ENCODE results near the gene CNTNAP3B. TPM values are rescaled to one million over a fixed set of nuclear protein-coding genes. Genes with fewer than 3 reads are reported as not detected.
"Not testable (repeated sequence)": the region's sequence is repeated elsewhere in the genome, so short reads cannot be mapped to it uniquely, and the experiment has no call there.

Gene CNTNAP3B
- total RNA-seq, 1 experiment from 2014 or later: 0.34 TPM

- H3K9me3 ChIP-seq (ENCODE audit: low read depth, low read length, poor library complexity, severe bottlenecking); intact Hi-C loops (cut with micrococcal nuclease; ENCODE audit: unreplicated experiment); H3K4me1 ChIP-seq (ENCODE audit: insufficient read depth, low read length, poor library complexity, severe bottlenecking); CTCF ChIA-PET; H3K4me3 ChIP-seq (ENCODE audit: low read depth, low read length, poor library complexity, severe bottlenecking); BruUV-seq (replicated peaks); H3K27me3 ChIP-seq (replicated peaks; ENCODE audit: insufficient read depth, low read depth, low read length, poor library complexity); POLR2A ChIA-PET (ENCODE audit: low non-redundant PET); H3K27ac ChIP-seq (ENCODE audit: low read depth, low read length, poor library complexity, severe bottlenecking); H3K36me3 ChIP-seq (ENCODE audit: insufficient read depth, low read length, poor library complexity, severe bottlenecking); DNase-seq (ENCODE audit: low spot score): not testable (repeated sequence)
Observed at GRCh38 chr9:41917374-41917773, 211.9 kb downstream of the CNTNAP3B start.

- DNase-seq (ENCODE audit: low spot score); H3K27ac ChIP-seq (ENCODE audit: low read depth, low read length, poor library complexity, severe bottlenecking); H3K27me3 ChIP-seq (replicated peaks; ENCODE audit: insufficient read depth, low read depth, low read length, poor library complexity); POLR2A ChIA-PET (ENCODE audit: low non-redundant PET); CTCF ChIA-PET; H3K4me3 ChIP-seq (ENCODE audit: low read depth, low read length, poor library complexity, severe bottlenecking); H3K9me3 ChIP-seq (ENCODE audit: low read depth, low read length, poor library complexity, severe bottlenecking); H3K36me3 ChIP-seq (ENCODE audit: insufficient read depth, low read length, poor library complexity, severe bottlenecking); H3K4me1 ChIP-seq (ENCODE audit: insufficient read depth, low read length, poor library complexity, severe bottlenecking); intact Hi-C loops (cut with micrococcal nuclease; ENCODE audit: unreplicated experiment); BruUV-seq (replicated peaks): not testable (repeated sequence)
Observed at GRCh38 chr9:41905488-41905887, 223.7 kb downstream of the CNTNAP3B start.

GRCh38 chr9:41902762-41903161 lies 226.5 kb downstream of the CNTNAP3B start:
- H3K9me3 ChIP-seq (ENCODE audit: low read depth, low read length, poor library complexity, severe bottlenecking); BruUV-seq (replicated peaks); POLR2A ChIA-PET (ENCODE audit: low non-redundant PET); H3K4me1 ChIP-seq (ENCODE audit: insufficient read depth, low read length, poor library complexity, severe bottlenecking); intact Hi-C loops (cut with micrococcal nuclease; ENCODE audit: unreplicated experiment); H3K4me3 ChIP-seq (ENCODE audit: low read depth, low read length, poor library complexity, severe bottlenecking); H3K27ac ChIP-seq (ENCODE audit: low read depth, low read length, poor library complexity, severe bottlenecking); DNase-seq (ENCODE audit: low spot score); CTCF ChIA-PET; H3K27me3 ChIP-seq (replicated peaks; ENCODE audit: insufficient read depth, low read depth, low read length, poor library complexity); H3K36me3 ChIP-seq (ENCODE audit: insufficient read depth, low read length, poor library complexity, severe bottlenecking): not testable (repeated sequence)

GRCh38 chr9:41898720-41899343 lies 230.4 kb downstream of the CNTNAP3B start:
- intact Hi-C loops (cut with micrococcal nuclease; ENCODE audit: unreplicated experiment); CTCF ChIA-PET; H3K27ac ChIP-seq (ENCODE audit: low read depth, low read length, poor library complexity, severe bottlenecking); H3K36me3 ChIP-seq (ENCODE audit: insufficient read depth, low read length, poor library complexity, severe bottlenecking); H3K4me3 ChIP-seq (ENCODE audit: low read depth, low read length, poor library complexity, severe bottlenecking); H3K4me1 ChIP-seq (ENCODE audit: insufficient read depth, low read length, poor library complexity, severe bottlenecking); H3K27me3 ChIP-seq (replicated peaks; ENCODE audit: insufficient read depth, low read depth, low read length, poor library complexity); H3K9me3 ChIP-seq (ENCODE audit: low read depth, low read length, poor library complexity, severe bottlenecking); POLR2A ChIA-PET (ENCODE audit: low non-redundant PET); BruUV-seq (replicated peaks); DNase-seq (ENCODE audit: low spot score): not testable (repeated sequence)

- DNase-seq (ENCODE audit: low spot score); H3K4me1 ChIP-seq (ENCODE audit: insufficient read depth, low read length, poor library complexity, severe bottlenecking); H3K9me3 ChIP-seq (ENCODE audit: low read depth, low read length, poor library complexity, severe bottlenecking); H3K27me3 ChIP-seq (replicated peaks; ENCODE audit: insufficient read depth, low read depth, low read length, poor library complexity); BruUV-seq (replicated peaks); intact Hi-C loops (cut with micrococcal nuclease; ENCODE audit: unreplicated experiment); H3K27ac ChIP-seq (ENCODE audit: low read depth, low read length, poor library complexity, severe bottlenecking); CTCF ChIA-PET; H3K4me3 ChIP-seq (ENCODE audit: low read depth, low read length, poor library complexity, severe bottlenecking); POLR2A ChIA-PET (ENCODE audit: low non-redundant PET); H3K36me3 ChIP-seq (ENCODE audit: insufficient read depth, low read length, poor library complexity, severe bottlenecking): not testable (repeated sequence)
Observed at GRCh38 chr9:41874557-41874956, 254.7 kb downstream of the CNTNAP3B start.

- CTCF ChIA-PET; H3K36me3 ChIP-seq (ENCODE audit: insufficient read depth, low read length, poor library complexity, severe bottlenecking); DNase-seq (ENCODE audit: low spot score); intact Hi-C loops (cut with micrococcal nuclease; ENCODE audit: unreplicated experiment); H3K4me1 ChIP-seq (ENCODE audit: insufficient read depth, low read length, poor library complexity, severe bottlenecking); H3K4me3 ChIP-seq (ENCODE audit: low read depth, low read length, poor library complexity, severe bottlenecking); POLR2A ChIA-PET (ENCODE audit: low non-redundant PET); H3K27me3 ChIP-seq (replicated peaks; ENCODE audit: insufficient read depth, low read depth, low read length, poor library complexity); H3K9me3 ChIP-seq (ENCODE audit: low read depth, low read length, poor library complexity, severe bottlenecking); BruUV-seq (replicated peaks); H3K27ac ChIP-seq (ENCODE audit: low read depth, low read length, poor library complexity, severe bottlenecking): not testable (repeated sequence)
Observed at GRCh38 chr9:41855422-41855821, 273.8 kb downstream of the CNTNAP3B start.

- CTCF ChIA-PET; H3K4me3 ChIP-seq (ENCODE audit: low read depth, low read length, poor library complexity, severe bottlenecking); BruUV-seq (replicated peaks); DNase-seq (ENCODE audit: low spot score); H3K27ac ChIP-seq (ENCODE audit: low read depth, low read length, poor library complexity, severe bottlenecking); H3K27me3 ChIP-seq (replicated peaks; ENCODE audit: insufficient read depth, low read depth, low read length, poor library complexity); H3K9me3 ChIP-seq (ENCODE audit: low read depth, low read length, poor library complexity, severe bottlenecking); H3K36me3 ChIP-seq (ENCODE audit: insufficient read depth, low read length, poor library complexity, severe bottlenecking); POLR2A ChIA-PET (ENCODE audit: low non-redundant PET); intact Hi-C loops (cut with micrococcal nuclease; ENCODE audit: unreplicated experiment); H3K4me1 ChIP-seq (ENCODE audit: insufficient read depth, low read length, poor library complexity, severe bottlenecking): not testable (repeated sequence)
Observed at GRCh38 chr9:41851848-41852740, 277.1 kb downstream of the CNTNAP3B start.
